Right lobe of liver (tissue), 4 donors: ENCODE data around the gene ENTPD1.

ENCODE experiments used
- CTCF ChIP-seq, 4 donors: fragments of 200-600 bp in 3 of 4; fragments of 450-650 bp in 1 of 4; IDR thresholded peaks; one replicate each; pipeline versions ENCODE4 v1.5.1 to v1.8.0; 2016 to 2022; ENCODE audit warnings: antibody characterized with exemption in 4 of 4, mild to moderate bottlenecking in 2 of 4
- POLR2A ChIP-seq: fragments of 450-650 bp; IDR thresholded peaks from one replicate; pipeline ENCODE4 v1.6.1; 2017; ENCODE audit warnings: antibody characterized with exemption, mild to moderate bottlenecking
- donor health status: DM: no; HTN: no; CAD: no.
- donor health status: DM: no; HTN: no; CAD: no.
- donor health status: DM: no; HTN: yes; CAD: no.

- TF ChIP-seq CTCF (IDR thresholded peaks at IDR 0.05) (no peak), POLR2A (no peak)
These were observed 13.5 kb upstream of the ENTPD1 start for GRCh38 chr10:95742485-95742884.
